Measurements from ENCODE around the gene GLCE.

GLCE gene

GRCh38 chr15:69160141-69160993 is at the start of gene GLCE:
Gene GLCE (plus strand): TSS chr15:69160635. CDS start chr15:69255807, 95,172 bp downstream.
- peak; percentile 97 for DNase-seq

DNA sequence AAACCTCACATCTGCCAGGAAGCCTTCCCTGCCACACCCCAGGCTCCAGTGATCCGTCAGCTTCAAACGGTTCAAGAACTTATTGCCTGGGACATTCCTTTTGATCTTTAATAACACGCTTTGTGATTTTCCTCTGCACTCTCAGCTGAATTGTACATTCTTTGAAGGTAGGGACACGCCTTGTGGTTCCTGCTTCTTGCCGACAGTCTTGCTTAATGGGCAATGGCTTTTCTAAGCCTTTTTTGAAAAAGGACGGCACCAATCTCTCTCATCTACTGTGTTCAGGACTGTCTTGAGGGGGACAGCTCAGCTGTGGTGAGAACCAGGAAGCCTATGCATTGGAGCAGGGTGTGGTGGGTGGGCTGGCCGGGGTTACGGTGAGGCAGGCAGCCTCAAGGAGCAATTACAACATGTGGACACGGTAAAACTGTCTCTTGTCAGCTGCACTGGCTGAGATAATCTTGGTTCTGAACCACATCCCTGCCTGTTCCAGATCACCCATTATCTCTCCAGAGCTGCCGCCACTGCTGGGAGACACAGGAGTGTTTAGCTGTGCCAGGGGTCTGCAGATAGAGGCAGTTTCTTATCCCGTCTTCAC is 46.0 kb upstream of the GLCE start:
- no peak for DNase-seq

- no peak for DNase-seq
Measured at GRCh38 chr15:69115031-69115430, 45.4 kb upstream of the GLCE start.

DNA sequence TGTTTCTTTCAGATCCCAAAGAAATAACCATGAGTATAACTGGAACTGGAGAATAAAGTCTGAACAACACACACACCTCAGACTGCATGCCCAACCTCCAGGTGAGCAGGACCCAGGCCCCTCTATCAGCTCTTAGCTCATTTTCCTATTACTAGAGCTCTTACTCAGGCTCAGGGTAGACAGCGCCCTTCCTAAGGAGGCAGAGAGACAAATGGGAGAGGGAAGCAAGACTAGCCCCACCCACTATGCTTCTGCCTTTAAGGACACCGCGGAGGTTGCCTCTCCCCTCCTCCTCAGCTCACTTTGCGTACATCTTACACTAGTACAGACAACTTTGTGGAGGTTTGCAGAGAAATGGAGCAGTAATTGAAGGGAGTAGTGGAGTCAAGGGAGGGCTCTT is 44.0 kb upstream of the GLCE start:
- DNase-seq = no peak

- DNase-seq = no peak
Measured at GRCh38 chr15:69117431-69117871, 43.0 kb upstream of the GLCE start.

- DNase-seq = no peak
Measured at GRCh38 chr15:69118089-69118488, 42.3 kb upstream of the GLCE start.

- no peak for DNase-seq
Measured at GRCh38 chr15:69119001-69119400, 41.4 kb upstream of the GLCE start.

DNA sequence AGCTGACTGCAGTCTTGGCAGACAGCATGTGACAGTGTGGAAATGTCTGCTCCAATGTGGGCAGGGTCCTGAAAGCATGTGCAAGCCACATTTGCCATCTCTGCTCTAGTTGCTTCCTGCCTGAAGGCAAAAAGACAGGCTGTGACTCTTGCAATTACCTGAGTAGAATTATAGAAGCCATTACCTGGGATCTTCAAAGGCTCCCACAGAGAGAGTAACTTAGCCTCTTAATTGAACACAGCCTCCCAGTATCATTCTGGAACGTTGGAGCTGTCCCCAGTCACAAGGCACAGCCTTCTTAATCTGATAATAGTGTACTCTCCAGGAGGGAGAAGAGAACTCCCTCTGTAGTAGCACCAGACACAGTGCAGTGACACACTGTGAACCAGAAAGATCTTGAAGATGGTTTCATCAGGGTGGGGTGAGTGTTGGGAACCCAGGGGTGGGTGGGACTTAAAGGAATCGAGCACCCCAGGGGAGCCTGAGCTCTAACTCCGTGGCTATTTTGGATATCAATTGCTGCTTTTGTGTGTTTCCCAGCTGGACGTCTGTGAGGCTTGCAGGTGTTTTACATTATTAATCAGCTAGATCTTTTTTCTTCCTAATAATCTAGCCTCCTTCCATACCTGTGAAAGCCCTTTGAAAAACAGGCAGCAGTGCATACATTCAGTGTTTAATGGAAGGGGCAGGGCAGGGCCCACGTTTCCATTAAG is 40.6 kb upstream of the GLCE start:
- DNase-seq = no peak

- no peak for DNase-seq
Measured at GRCh38 chr15:69120732-69121131, 39.7 kb upstream of the GLCE start.

- no peak for DNase-seq
Measured at GRCh38 chr15:69121198-69121828, 39.1 kb upstream of the GLCE start.

GRCh38 chr15:69125236-69125635 is 35.2 kb upstream of the GLCE start:
- DNase-seq = no peak

DNA sequence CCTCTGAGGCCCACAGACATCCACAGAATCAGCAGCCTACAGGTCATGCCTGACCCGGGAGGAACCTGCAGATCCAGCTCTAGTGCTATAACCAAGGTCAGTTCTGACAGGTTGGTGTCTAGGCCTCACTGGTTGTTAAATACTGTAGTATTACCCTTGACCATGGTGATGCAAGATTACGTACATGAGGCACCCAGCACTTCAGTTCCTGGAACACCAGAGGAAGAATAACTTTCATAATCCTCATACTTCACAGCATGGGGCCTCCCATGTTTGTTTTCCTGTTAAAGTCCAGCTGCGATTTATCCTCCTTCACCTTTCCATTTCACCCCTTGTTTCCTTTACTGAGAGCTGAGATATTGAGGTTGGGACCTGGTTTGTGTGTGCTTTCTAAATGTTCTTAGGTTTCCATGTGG is 34.4 kb upstream of the GLCE start:
- DNase-seq = no peak

GRCh38 chr15:69127306-69127705 is 33.1 kb upstream of the GLCE start:
- no peak for DNase-seq

- DNase-seq = no peak
Measured at GRCh38 chr15:69128667-69129311, 31.6 kb upstream of the GLCE start.

DNA sequence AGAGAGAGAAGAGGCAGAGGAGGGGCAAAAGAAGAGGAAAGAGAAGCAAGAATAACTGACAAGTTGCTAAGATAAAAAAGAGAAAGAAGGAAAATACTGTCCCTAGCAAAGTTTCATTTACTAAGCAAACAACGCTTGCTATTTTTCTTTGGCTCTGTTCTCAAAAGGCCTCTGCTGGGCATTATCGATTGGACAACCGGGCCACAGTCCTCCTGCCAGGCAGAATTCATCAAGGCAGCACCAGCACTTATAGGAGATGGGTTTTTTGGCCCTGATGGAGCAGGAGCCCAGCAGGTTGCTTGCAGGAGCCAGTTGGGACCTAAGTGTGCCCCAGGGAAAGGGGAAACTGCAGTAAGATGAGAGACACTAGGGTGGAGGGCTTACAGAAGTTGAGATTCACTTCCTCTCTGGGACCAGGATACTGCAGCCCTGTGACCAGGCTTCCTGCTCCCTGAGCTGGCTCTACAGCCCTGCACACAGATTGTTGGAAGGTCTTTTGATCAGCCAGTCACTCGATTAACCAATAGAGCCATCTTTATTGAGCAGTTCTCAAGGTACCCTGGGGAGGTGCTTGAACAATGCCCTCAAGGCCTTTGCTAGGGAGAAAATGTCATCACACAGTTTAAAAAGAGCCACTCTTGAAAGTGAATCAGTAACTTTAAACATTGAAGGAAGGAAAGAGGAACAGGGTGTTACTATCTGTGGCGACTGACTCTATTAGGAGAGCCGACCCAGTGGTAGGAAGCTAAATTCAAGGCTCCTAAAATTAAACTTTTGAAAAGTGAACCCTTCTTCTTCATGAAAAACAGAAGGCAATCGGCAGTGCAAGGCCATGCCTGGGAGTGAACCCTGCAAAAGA is 28.8 kb upstream of the GLCE start:
- DNase-seq = no peak

DNA sequence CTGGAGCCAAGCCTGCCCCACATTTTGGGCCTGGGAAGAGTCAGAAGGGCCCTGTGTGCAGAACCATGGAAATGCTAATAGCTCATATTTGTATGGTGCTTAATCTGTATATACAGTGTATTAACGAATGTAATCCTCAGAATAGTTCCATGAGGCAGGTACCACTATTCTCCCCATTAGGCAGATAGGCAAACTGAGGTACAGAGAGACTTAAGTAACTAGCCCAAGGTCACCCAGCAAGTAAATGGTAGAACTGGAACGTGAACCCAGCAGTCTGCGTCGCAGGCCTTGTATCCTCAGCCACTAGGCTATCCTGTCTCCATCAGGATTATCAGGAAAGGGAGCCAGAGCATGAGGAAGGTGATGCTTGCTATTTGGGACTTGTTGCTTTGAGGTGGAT is 28.0 kb upstream of the GLCE start:
- DNase-seq = no peak

- DNase-seq = peak; percentile 55
Measured at GRCh38 chr15:69132977-69133861, 27.2 kb upstream of the GLCE start.

DNA sequence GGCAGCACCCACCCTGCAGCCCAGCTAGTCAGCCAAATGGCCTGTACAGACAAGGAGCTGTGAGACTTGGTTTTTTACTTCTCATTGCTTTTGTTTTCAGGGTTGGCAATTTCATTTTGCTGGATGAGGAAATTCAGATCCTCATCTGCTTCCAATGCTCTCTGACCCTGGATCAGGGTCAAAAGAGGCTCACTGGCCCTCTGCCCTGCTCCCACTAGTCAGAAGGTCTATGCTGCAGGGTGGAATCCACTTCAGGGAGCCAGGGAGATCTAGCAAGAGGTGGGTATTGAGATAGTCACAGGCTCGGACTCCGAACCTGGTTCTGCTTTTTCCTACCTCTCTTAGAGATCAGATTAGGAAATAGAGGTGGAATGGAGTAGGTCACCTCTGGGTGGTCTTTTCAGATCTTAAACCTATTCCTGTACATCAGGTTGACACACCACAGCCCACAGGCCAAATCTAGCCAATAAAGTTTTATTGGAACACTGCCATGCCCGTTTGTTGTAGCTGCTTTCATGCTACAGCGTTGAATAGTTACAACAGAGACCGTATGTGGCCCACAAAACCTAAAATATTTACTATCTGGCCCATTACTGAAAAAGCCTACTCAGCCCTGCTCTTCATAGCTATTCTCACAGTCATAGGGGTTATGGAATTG is 26.4 kb upstream of the GLCE start:
- DNase-seq = no peak

GRCh38 chr15:69134791-69135190 is 25.6 kb upstream of the GLCE start:
- no peak for DNase-seq

DNA sequence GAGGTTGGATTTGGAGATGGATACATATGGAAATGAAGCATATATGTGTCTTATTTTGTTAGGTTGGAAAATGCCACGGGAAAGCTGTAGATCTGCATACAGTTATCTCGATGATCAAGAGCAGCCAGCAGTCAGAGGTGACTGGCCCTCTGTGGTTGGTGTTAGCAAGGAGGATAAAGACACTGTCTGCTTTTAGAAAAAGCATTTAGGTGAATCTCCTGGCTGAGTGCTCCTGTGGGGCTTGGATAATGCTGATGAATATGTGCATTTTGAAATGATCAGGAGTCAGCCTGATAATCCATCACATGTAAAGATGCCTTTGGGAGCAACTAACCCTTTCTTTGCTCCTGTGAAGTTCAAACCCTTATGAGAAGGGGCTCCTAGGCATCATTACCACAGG is 24.9 kb upstream of the GLCE start:
- no peak for DNase-seq
